ENCODE results near the gene MEF2A.

DNA sequence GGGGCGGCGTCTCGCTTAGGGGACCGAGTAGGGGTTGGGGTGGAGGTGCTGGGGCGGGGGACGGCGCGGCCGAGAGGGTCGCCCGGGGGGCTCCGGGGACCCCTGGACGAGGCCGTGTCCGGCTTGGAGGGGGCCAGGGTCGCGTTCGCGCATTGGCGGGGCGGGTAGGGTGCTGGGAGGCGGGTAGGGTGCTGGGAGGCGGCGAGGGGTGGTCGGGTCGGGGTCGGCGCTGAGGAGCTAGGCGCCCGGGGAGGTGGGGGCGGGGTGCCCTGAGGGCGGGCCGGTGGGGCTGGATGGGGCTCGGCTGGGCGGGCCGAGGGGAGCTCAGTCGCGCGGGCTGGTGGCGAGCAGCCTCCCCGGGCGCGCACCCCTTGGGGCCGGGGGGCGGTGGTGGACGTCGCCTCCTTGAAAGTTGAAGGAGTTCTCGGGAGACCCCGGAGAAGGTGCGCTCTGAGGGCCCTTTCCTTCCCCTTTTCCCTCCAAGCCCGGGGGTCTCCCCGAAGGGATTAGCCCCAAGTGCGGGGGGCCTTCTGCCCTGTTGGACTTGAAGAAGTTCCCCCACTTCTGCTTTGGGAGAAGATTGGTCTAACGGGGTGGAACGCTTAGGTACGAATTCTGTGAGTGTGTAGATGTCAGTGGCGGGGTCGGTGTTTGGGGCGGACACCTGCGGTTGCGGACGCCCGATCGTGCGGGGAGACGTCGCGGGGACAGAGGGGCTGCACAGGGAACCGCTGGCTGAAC lies 543 bp downstream of the MEF2A start:
- TF ChIP-seq POLR2AphosphoS5 (IDR thresholded peaks at IDR 0.05; ENCODE audit: low read depth, low read length) = no peak
- no peak for TF ChIP-seq TAF1 (IDR thresholded peaks at IDR 0.05; ENCODE audit: borderline replicate concordance, insufficient read depth, low read length)
- TF ChIP-seq, protein P1, sequence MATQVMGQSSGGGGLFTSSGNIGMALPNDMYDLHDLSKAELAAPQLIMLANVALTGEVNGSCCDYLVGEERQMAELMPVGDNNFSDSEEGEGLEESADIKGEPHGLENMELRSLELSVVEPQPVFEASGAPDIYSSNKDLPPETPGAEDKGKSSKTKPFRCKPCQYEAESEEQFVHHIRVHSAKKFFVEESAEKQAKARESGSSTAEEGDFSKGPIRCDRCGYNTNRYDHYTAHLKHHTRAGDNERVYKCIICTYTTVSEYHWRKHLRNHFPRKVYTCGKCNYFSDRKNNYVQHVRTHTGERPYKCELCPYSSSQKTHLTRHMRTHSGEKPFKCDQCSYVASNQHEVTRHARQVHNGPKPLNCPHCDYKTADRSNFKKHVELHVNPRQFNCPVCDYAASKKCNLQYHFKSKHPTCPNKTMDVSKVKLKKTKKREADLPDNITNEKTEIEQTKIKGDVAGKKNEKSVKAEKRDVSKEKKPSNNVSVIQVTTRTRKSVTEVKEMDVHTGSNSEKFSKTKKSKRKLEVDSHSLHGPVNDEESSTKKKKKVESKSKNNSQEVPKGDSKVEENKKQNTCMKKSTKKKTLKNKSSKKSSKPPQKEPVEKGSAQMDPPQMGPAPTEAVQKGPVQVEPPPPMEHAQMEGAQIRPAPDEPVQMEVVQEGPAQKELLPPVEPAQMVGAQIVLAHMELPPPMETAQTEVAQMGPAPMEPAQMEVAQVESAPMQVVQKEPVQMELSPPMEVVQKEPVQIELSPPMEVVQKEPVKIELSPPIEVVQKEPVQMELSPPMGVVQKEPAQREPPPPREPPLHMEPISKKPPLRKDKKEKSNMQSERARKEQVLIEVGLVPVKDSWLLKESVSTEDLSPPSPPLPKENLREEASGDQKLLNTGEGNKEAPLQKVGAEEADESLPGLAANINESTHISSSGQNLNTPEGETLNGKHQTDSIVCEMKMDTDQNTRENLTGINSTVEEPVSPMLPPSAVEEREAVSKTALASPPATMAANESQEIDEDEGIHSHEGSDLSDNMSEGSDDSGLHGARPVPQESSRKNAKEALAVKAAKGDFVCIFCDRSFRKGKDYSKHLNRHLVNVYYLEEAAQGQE (IDR thresholded peaks at IDR 0.05; ENCODE audit: insufficient read depth in 1 of 2, low read depth in 2 of 2, low read length in 2 of 2) = no peak
- TF ChIP-seq FOXP2 (optimal IDR thresholded peaks at IDR 0.05; ENCODE audit: borderline replicate concordance, extremely low read depth, extremely low read length, insufficient read depth) = no peak
